Activated CD8-positive, alpha-beta T cell treated with anti-CD3 and anti-CD28 coated beads for 36 hours (primary cell): ENCODE data around the gene CMTM3. TPM values are rescaled to one million over a fixed set of nuclear protein-coding genes. Genes with fewer than 3 reads are reported as not detected.
A peak's percentile ranks its signal among the peaks of the same experiment; 100 is the strongest.
"Not testable (repeated sequence)": the region's sequence is repeated elsewhere in the genome, so short reads cannot be mapped to it uniquely, and the experiment has no call there.

Experiments
- ATAC-seq: fragments of 200-7000 bp; cut with Tn5 transposase; one replicate; pipeline ENCODE4 v1.10.0; 2021; ENCODE audit warnings: mild to moderate bottlenecking, moderate library complexity
- CTCF ChIA-PET: fragments of 350-600 bp; sonication (Branson Sonifier 250); formaldehyde crosslinking; loops from one replicate; lab custom pipeline; 2021; ENCODE audit warnings: antibody characterized with exemption; lab: Charles Lee
- POLR2A ChIA-PET: fragments of 350-600 bp; sonication (Branson Sonifier 250); formaldehyde crosslinking; loops from one replicate; lab custom pipeline; 2021; ENCODE audit warnings: antibody characterized with exemption; lab: Charles Lee
- DNase-seq: peaks from one replicate; pipeline ENCODE4 v3.0.0-alpha.2; 2020
- H3K27ac Mint-ChIP-seq: one replicate; pipeline ENCODE4 v1.8.0; 2021; ENCODE audit warnings: mild to moderate bottlenecking, mixed read lengths
- H3K27me3 Mint-ChIP-seq: one replicate; pipeline ENCODE4 v1.8.0; 2021; ENCODE audit warnings: mixed read lengths
- H3K36me3 Mint-ChIP-seq: one replicate; pipeline ENCODE4 v1.8.0; 2021; ENCODE audit warnings: low read depth, mixed read lengths
- H3K4me1 Mint-ChIP-seq: one replicate; pipeline ENCODE4 v1.8.0; 2021; ENCODE audit warnings: low read depth, mixed read lengths
- H3K4me3 Mint-ChIP-seq: one replicate; pipeline ENCODE4 v1.8.0; 2021; ENCODE audit warnings: mild to moderate bottlenecking, moderate library complexity, mixed read lengths
- H3K9me3 Mint-ChIP-seq: one replicate; pipeline ENCODE4 v1.8.0; 2021; ENCODE audit warnings: mixed read lengths
- CTCF ChIP-seq: fragments of 200-600 bp; IDR thresholded peaks from one replicate; pipeline ENCODE4 v1.8.0; 2022; ENCODE audit warnings: antibody characterized with exemption, mild to moderate bottlenecking
- intact Hi-C: fragments of 100-400 bp; cut with micrococcal nuclease; formaldehyde crosslinking; loops from one replicate; pipeline ENCODE4 v1.10.0; 2022
- total RNA-seq, 2 experiments: library from RNA; stranded (reverse); gene quantifications; one replicate each; pipeline ENCODE4 v1.2.3, GENCODE V29; 2021

The CMTM3 gene
- total RNA-seq, 2 experiments from 2014 or later = 48.0 to 49.4 TPM

GRCh38 chr16:66592241-66592640 lies 12.3 kb upstream of the CMTM3 start:
- no peak for DNase-seq
- no peaks in the 10 kb centered on the region for H3K9me3 Mint-ChIP-seq
- no peak overlapping the region for H3K4me3 Mint-ChIP-seq
- no peak for ATAC-seq
- intact Hi-C loops = no loop called here
- H3K27me3 Mint-ChIP-seq = no peaks in the 10 kb centered on the region
- no peaks in the 10 kb centered on the region for H3K36me3 Mint-ChIP-seq
- no peak overlapping the region for H3K27ac Mint-ChIP-seq
- ChIA-PET CTCF (interaction anchor here (0.8 to 2.9 kb wide), 3 partner anchors 16 to 82 kb away, joined by 3 to 12 read pairs (median 4); no protein-coding TSS in a partner anchor), POLR2A (no interaction called here)
- peaks cover 44% of the 10 kb centered on the region for H3K4me1 Mint-ChIP-seq
- no peak for TF ChIP-seq CTCF

DNA sequence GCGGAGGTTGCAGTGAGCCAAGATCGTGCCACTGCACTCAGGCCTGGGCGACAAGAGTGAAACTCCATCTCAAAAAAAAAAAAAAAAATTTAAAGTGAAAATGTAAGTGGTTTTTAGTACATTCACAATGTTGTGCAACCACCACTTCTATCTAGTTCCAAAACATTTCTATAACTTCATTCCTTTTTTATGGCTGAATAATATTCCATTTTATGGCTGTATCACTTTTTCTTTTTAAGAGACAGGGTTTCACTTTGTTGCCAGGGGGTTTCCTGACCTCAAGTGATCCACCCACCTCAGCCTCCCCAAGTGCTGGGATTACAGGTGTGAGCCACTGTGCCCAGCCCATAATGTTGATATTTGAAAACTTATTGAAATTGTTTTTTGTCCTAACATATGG lies 11.7 kb upstream of the CMTM3 start:
- ChIA-PET CTCF (interaction anchor here (0.8 to 2.9 kb wide), 3 partner anchors 15 to 83 kb away, joined by 3 to 12 read pairs (median 4); no protein-coding TSS in a partner anchor), POLR2A (no interaction called here)
- ATAC-seq = no peak
- no peak for DNase-seq
- Mint-ChIP-seq H3K27ac (no peak overlapping the region), H3K4me3 (no peak overlapping the region), H3K36me3 (no peaks in the 10 kb centered on the region), H3K27me3 (no peaks in the 10 kb centered on the region), H3K4me1 (peaks cover 43% of the 10 kb centered on the region), H3K9me3 (no peaks in the 10 kb centered on the region)
- intact Hi-C loops = no loop called here
- TF ChIP-seq CTCF = no peak

GRCh38 chr16:66594739-66595138 lies 9.8 kb upstream of the CMTM3 start:
- DNase-seq (no peak), ATAC-seq (no peak)
- H3K4me1 Mint-ChIP-seq = peaks cover 43% of the 10 kb centered on the region
- H3K9me3 Mint-ChIP-seq = no peaks in the 10 kb centered on the region
- H3K27ac Mint-ChIP-seq = no peak overlapping the region
- no peak overlapping the region for H3K4me3 Mint-ChIP-seq
- no peaks in the 10 kb centered on the region for H3K27me3 Mint-ChIP-seq
- ChIA-PET POLR2A (interaction anchor here (0.6 to 0.8 kb wide), 2 partner anchors 40 to 157 kb away, joined by 3 read pairs; no protein-coding TSS in a partner anchor), CTCF (interaction anchor here (0.7 to 2.9 kb wide), 2 partner anchors 9 to 13 kb away, joined by 3 to 12 read pairs; no protein-coding TSS in a partner anchor)
- H3K36me3 Mint-ChIP-seq = no peaks in the 10 kb centered on the region
- intact Hi-C loops = no loop called here
- TF ChIP-seq CTCF = no peak

DNA sequence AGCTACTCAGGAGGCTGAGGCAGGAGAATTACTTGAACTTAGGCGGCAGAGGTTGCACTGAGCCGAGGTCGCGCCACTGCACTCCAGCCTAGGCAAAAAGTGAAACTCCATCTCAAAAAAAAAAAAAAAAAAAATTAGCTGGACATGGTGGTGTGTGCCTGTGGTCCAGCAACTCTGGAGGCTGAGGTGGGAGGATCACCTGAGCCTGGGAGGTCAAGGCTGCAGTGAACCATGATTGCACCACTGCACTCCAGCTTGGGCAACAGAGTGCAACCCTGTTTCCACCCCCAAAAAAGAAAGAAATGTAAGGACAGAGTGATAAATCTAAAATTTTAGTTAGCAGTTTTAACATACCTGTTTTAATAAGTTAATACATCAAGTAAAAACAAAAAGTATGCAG lies 7.9 kb upstream of the CMTM3 start:
- DNase-seq, H3K4me3 Mint-ChIP-seq, intact Hi-C loops, H3K36me3 Mint-ChIP-seq, H3K9me3 Mint-ChIP-seq, H3K27me3 Mint-ChIP-seq, ATAC-seq: not testable (repeated sequence)
- ChIA-PET POLR2A (interaction anchor here (0.7 to 1.6 kb wide), 3 partner anchors 11 to 56 kb away, joined by 3 to 4 read pairs (median 3); partner anchors contain the start of gene CKLF), CTCF (interaction anchor here (1.1 to 2.5 kb wide), 4 partner anchors 11 to 114 kb away, joined by 3 to 17 read pairs (median 10); no protein-coding TSS in a partner anchor)
- Mint-ChIP-seq H3K27ac (peak overlapping the region; percentile 30), H3K4me1 (peaks cover 33% of the 10 kb centered on the region)

DNA sequence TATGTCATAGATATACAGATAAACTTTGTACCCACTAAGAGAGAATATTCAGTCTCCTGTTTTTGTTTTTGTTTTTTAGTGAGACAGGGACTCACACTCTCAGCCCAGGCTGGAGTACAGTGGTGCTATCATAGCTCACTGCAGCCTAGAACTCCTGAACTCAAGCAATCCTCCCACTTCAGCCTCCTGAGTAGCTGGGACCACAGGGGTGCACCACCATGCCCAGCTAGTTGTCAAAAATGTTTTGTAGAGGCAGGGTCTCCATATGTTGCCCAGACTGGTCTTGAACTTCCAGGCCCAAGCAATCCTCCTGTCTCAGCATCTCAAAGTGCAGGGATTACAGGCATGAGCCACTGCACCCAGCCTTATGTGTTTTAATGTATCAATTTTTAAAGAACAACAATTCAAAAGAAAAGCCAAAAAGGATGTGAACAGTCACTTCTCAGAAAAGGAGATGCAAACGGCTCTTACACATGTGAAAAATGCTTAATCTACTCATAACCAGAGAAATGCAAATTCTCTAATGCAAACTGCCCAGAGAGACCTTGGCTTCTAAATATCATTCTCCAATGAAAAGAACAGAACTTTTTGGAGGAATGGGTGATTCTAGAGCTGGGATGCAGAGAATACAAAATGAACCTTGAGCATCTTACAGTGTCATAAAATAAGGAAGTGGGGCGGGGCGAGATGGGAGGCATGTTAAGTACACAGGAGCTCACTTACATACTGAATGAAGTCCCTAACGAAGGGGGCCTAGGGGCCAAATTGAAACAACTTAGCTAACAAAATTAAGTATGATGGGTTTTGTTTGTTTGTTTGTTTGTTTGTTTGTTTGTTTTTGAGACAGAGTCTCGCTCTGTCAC lies 7.3 kb upstream of the CMTM3 start:
- peaks cover 2% of the 10 kb centered on the region for H3K36me3 Mint-ChIP-seq
- peaks cover 33% of the 10 kb centered on the region for H3K4me1 Mint-ChIP-seq
- peak; percentile 41 for DNase-seq
- H3K27me3 Mint-ChIP-seq = no peaks in the 10 kb centered on the region
- ChIA-PET POLR2A (interaction anchor here (1.1 to 1.6 kb wide), 3 partner anchors 11 to 45 kb away, joined by 3 to 5 read pairs (median 3); partner anchors contain the start of genes CKLF and CMTM2), CTCF (interaction anchor here (1.1 to 4.2 kb wide), 7 partner anchors 7 to 115 kb away, joined by 3 to 22 read pairs (median 5); no protein-coding TSS in a partner anchor)
- peak overlapping the region; percentile 79 for H3K27ac Mint-ChIP-seq
- H3K9me3 Mint-ChIP-seq = peaks cover 6% of the 10 kb centered on the region
- TF ChIP-seq CTCF = no peak
- peak overlapping the region; percentile 16 for H3K4me3 Mint-ChIP-seq
- peak; percentile 63 for ATAC-seq
- intact Hi-C loops = no loop called here
